Activated T-cell treated with anti-CD3 and anti-CD28 coated beads for 1 hour (primary cell): ENCODE data around the gene MYL12B.

Experiments
- DNase-seq: peaks from one replicate; pipeline ENCODE4 v3.0.0-alpha.2; 2020; ENCODE audit warnings: low read depth

The MYL12B gene

DNA sequence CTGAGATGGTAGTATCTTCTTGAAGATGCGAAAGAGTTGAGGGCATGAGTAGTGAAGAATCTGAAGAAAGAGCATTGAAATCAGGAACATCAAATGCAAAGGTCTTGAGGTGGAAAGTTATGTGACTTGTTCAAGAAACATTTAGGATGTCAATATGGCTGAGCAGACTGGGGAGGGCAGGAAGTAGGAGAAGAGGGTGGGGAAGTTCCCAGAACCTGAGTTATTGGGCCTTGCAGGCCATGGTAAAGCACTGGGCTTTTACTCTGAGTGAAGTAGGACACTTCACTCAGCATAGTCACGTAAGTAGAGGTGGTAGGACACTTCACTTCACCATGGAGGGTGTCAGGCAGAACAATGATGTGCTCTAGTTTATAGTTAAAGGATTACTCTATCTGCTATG lies 26.1 kb upstream of the MYL12B start:
- DNase-seq, result no peak

DNA sequence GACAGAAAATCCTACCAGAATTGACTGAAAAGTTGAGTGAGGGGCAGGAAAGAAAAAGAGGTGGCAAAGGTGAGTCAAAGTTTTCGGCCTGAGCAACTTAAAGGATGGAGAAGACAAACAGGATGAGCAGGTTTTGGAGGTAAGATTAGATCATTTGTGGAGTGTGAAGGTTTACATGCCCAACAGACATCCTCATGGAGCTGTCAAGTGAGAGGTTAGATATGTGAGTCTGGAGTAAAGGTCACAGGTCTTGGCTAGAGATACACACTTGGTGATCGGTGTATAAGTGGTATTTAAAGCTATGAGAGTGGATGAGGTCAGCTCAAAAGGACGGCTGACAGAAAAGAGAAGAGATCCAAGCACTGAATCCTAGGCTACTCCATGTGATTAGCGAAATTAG lies 25.5 kb upstream of the MYL12B start:
- no peak for DNase-seq

DNA sequence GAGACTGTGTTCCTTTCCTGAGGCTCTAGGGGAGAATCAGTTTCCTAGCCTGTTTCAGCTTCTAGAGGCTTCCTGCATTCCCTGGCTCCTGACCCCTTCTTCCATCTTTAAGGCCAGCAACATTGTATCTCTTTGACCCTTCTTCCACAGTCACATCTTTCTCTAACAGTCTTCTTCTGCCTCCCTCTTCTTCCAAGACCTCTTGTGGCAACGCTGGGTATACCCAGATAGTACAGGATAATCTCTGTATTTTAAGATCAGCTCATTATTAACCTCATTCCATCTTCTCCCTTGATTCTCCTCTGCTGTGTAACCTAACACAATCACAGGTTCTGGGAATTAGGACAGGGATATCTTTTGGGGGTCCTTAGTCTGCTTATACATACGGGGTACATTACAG lies 23.2 kb upstream of the MYL12B start:
- DNase-seq, result no peak

DNA sequence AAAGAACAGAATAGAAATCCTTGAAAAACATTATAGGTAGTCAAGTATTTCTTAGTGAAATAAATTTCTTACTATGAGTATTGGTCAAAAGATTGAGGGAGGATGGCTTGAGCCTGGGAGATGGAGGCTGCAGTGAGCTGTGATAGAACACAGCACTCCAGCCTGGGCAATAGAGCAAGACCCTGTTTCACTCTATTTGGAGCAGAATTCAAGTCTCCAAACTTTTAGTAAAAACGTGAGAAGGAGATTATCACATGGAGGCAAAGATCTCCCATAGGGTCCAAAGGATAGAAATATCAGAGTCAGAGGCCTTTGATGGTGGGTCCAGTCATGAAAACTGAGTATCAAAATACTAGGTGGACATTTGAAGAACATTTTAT lies 16.8 kb upstream of the MYL12B start:
- no peak for DNase-seq

DNA sequence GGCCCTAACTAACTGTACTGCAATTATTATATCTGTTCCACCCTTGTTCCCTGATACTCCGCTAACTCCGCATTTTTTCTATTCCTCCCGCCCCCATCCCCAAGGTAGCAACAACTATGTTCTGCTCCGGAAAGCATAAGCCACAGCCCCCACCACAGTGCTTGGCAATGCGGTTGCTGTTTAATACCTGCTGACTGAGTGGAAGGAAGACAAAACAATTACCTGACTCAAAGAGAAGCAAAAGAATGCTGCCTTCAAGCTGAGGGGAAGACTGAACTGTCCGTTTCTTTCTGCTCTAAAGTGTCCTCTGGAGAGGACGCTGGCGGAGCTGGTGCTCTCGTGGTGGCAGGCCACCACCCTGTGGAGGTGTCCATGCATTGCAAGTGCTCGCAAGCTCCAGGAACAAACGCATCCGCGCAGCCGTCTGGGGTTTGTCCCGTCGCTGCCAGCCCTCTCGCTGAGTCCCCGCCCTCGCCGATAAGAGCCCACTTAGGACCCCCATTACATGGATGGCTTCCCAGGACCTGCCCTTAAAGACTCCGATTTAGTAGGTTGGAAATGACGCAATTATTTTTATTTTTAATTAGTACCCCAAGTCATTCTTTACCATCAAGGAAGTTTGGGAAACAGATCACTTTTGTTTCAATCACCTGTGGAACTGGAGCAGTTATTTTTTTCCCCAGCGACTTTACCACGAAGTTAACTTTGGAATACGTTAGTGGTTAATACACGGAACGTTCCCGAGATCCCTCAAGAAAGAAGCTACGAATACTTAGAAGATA lies 15.9 kb upstream of the MYL12B start:
- peak; percentile 62 for DNase-seq

DNA sequence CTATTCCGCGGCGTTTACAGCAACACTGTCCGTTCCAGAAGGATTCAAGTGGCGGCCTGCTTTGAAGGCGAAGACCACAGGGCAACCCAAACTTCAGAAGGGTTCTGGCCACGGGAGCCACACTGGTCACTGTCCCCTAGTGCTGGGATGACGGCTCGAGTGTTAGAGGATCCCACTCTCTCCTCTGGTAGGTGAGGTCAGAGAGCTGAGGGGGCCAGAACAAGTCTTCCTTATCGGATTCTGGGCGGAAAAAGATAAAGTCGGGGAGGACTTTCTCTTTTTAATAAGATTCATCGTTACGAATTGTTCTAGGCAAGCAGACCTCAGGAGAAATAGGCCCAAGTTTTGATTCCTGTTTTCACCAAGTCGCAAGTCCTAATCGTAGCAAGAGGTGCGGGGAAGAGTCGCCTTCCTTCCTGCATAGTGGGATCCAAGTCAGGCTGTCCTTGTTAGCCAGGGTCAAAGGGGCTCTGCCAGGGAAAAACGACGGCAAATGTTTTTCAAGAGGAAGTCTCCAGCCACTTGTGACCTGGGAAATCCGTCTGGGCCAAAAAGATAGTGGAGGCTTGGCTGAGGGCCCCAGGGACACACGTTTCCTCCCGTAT lies 15.2 kb upstream of the MYL12B start:
- DNase-seq, result no peak

DNA sequence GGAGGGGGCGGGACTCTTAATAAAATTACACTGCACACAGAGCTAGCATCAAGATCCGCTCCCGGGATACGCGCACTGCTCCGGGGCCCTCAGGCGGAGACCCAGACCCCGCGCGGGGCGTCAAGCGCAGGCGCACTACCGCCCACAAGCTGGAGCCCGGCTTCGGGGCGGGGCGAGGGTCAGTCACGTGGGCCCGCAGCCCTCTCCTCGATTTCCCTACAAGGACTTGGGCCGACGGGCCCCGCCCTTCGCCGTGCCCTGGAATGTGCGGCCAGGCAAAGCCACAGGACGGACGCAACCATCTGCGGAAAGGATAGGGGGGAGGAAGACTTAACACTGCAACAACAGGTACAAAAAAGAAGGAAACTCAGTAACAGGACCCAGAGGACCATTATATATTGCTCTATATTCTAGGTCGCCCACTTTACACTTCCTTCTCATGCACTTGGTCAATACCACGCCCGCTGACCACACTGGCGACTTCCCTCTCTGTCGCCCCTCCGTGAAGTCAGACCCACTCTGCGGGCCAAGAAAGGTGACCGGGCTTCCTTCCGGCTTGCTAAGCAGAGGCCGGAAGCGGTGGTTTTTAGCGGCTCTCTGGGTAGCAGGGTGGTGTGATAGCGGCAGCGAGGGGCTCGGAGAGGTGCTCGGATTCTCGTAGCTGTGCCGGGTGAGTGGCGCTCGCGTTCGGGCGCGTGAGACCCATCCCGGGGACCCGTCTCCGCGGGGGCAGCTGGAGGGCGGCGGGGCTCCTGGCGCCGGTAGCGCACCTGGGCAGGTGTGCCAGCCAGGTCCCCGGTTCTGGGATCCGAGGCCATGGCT lies 14.5 kb upstream of the MYL12B start, which contains the start of gene MYL12A:
MYL12A (plus strand) TSS at position 562 of the 822 bp plus-strand sequence. CDS start 5,447 bp downstream, outside the sequence.
- peak; percentile 84 for DNase-seq

DNA sequence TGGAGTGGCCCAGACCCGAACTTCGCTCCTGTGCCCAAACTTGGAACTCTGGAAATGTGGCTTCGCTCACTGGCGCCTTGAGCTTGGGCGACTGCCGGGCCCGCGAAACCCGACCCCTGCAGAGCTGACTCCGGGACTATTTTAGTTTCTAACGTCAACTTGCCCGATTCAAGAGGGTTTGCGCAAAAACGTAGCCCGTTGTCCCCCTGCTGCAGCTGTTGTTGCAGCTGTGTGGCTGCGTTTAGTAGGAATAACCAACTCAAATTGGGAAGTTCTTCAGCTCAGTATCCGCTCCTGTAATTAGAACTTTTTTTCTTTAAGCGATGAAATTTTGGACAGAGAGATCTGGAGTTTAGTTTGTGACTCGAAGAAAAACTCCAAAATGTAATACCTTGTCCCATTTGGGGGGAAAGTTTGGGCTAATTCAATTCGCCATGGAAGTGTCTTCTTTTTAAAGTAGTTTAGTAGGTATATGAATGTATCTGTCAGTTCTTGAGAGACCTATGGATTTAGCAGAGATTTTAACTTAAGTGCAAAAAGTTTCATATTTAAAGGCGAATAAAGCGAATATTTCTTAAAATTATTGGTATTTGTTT lies 13.8 kb upstream of the MYL12B start:
- no peak for DNase-seq

DNA sequence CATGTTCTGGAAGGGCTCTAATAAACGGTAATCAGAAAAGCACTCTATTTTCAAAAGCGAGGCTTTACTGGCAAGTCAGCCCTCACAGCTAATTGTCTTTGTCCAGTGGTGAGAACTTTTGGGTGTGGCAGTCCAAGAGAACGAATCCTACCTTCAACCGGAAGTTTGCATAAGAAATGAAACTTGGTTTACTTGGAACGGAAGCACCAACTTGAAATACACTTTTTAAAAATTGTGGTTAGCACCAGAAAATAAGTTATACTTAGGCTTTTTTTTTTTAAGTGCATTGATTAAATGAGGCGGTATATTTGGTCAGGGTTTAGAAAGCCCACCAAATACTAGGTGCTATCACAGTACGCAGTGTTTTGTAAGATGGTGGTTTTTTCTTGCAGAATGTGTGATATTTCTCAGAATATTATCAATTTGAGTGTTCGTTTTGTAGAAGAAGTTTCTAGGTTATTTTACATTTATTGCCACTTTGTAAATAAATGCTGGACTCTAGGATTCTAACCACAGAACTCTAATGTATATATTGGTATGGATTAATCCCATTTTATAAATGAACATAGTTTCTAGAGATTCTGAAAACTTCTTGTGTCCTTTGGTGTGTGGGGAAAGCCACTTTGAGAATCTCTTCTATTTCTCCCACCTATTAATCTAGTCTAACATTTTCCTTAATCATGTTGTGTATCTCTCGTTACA lies 13.1 kb upstream of the MYL12B start:
- DNase-seq, result no peak

DNA sequence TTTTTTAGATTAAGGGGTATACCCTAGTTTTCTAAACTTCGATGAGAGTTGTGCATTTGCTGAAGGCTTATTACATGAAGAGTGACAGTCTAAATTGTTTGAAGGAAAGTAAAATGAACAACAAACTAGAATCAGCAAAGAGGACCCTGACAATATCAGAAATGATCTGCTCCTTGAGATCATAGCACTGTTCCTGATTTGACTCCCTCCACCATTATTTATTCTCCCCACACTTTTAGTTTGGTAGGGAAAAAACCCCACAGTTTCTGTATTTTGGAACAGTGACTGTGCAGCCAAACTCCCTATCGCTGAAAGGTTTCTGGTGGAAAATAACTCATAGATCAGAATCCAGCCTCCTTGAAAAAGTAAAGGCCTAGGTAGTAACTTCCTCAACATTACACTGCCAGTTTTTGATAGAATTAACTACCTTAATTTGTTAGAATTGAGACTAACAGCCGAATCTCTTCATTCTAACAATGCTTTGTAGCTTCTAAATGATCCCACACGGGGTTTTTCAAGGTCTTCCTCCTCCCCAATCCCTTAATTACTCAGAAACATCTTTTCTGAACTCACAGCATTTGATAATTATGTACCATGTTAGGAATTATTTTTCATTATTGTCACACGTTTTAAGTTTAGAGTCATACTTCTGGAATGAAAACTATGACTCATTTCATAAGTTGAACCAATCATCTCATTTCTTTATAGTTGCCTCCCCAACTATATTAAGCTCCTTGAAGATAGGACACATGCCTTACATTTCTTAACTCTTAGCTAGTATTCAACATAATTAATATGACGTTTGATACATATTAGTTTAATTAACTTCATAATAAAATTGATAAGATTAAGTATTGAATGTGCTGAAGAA lies 11.5 kb upstream of the MYL12B start:
- DNase-seq, result no peak

DNA sequence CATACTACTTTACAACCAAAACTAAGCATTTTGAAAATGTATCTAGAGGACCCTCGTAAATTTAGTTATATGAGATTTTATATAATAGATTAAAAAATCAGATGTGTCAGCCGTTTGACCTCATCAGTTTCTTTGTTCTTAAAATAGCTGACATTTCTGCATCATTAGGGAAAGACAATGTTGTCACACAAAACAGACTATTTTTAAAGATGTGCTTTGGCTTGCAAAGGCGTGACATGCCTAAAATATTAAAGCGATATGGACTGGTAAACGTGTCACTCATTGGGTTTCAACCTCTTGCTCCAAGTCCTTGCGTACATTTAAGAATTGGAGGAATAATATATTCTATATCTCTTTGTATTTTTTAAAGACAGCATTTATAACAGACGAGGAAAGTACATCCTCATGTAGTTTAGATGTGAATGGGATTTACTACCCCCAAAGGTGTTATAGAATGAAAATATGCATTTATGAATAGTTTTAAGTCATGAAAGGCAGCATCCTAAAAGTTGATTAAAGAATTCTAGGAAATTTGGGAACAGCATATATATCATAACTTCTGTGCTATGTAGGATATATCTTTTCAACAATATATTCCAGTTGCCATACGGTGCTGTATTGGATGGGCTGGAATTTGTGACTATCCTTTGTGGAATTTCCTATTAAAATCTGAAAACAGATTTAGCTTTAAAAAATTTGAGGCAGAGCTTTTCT lies 10.5 kb upstream of the MYL12B start:
- DNase-seq, result no peak

DNA sequence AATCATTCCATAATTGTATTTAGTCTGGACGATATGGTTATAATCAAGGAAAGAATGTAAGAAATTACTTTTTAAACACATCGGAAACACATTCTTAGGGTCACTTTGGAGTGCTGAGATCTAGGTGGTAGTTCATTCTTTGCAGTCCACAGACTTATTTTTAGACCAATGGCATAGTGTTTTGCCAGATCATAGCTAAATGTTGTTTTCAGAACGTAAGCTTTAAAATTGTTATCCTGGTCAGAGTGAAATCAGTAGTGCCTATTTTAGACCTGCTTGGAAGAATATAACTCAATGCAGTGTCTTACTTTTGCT lies 10.0 kb upstream of the MYL12B start:
- DNase-seq, result no peak

DNA sequence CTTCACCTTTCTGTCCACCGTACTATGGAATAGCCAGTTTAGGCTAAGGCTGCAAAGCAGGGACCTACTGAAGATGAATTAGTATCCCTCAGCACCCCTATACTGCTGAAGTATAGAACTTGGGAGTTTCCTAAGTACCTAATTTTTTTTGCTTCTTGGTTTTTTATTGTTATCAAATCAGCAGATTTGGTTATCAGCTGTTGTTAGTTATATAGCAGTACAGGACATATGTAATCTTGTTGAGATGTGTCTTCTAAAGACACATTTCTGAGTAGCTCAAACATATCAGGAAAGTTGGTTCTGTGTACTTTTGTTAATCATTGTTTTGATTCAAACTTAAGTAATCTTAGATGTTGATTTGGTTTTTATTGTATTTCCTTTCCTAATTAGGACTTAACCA lies 9.1 kb upstream of the MYL12B start:
- DNase-seq, result no peak

DNA sequence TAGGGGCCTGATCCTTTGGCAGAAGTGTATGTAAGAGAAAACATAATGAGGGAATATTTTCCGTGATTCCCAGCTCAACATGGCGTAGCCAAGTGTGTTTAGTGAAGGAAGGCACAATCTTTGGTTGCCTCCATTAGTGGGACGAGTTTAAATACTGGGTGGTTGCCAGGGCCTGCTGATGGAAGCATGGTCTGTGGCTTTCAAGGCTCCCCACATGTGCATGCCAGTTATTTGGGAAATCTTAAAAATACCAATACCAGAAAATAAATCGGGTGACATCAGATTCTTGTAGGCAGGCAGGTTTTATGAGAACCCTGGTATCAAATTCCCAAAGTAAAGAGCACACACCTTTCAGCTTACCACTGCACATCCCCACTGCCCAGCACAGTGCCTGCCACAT lies 7.2 kb upstream of the MYL12B start:
- no peak for DNase-seq

DNA sequence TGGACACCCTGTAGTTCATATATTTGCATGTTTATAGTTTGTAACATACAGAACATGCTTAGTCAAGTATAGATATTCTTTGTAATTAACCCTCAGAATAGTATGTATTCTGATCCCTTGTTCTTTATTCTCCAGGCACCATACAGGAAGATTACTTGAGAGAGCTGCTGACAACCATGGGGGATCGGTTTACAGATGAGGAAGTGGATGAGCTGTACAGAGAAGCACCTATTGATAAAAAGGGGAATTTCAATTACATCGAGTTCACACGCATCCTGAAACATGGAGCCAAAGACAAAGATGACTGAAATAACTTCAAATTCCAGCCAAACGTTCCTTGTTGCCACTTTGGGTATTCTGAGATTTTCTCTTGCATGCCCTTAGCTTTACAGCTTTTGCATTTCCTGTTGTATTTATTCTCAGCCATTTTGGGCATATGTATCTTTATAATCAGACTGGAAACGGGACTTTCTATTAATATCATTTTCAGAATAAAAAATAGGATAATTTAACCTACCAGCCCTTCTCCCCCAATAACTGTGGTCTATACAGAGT lies 6.2 kb upstream of the MYL12B start:
- DNase-seq, result no peak

DNA sequence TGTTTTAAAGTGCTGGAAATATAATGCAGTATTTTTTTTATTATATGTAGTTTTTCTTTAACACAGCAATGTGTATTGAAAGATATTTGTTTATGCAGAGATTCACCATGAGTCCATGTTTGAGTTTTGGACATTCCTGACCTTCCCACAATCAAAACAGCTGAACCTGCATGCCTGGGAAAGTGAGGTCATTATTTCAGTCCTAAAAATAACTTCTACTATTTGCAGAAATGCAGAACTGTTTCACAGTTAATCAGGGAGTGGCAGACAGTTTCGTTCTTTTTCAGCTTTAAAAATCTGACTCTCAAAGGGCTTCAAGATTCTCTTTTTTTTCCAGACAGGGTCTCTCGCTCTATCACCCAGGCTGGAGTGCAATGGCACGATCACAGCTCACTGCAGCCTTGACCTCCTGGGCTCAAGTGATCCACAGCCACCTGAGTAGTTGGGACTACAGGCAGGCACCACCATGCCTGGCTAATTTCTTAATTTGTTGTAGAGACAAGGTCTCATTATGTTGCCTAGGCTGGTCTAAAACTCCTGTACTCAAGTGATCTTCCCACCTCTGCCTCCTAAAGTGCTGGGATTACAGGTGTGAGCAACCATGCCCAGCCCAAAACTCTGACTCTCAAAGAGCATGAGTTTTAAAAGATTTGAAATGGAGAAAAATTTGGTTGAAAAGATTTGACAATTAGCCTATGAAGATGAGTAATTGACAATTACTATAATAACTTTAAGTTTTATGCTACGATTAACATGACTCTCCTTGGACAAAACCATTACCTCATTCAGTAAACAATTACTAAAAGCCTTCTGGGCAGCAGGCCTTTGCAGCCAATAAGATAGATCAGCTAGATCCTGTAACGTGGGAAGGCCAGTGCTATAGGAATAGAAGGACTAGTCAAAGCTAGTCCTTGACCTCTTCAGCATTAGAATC lies 5.0 kb upstream of the MYL12B start:
- DNase-seq, result no peak

DNA sequence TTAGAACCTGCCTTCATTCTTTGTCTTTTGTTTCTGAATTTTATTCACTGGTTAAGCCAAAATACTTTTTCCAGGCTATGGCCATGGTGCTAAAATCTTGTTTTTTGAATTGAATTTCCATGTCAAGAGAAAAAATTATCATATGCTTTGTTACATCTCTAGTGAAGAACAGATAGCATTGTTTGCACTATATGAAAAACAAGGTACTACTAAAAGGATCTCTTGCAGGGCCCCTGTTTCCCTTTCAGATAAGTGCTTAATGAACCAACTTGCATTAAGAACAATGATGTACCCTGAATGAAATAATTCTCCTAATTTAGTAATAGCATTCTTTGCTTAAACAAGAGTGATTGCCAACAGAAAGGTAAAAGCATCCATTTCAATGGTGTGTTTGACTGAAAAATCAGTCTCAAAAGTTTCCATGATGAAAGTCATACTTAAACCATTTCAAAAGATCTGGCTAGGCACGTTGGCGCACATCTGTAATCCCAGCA lies 4.3 kb upstream of the MYL12B start:
- DNase-seq, result no peak

DNA sequence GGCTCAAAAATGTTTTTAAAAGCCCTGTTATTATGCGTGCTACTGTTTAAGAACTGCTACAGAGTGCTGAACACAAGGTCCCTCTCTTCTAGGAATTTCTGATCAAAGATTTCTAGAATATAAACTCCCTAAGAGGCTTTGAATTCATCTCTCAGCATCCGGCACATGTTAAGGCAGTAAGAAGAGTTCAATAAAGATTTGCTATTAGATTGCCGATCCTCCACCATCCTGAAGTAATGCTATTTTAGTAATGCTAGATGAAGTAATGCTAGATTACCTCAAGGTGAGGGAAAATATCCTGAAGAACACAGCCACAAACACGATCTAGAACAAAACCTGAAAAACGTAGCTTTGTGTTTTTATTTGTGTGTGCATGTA lies 949 bp upstream of the MYL12B start:
- no peak for DNase-seq
